Kasumi-1 (cell line): ENCODE measurements around the gene CD99.

Experiments
- DNase-seq, 2 experiments: peaks; one replicate each; lab custom pipeline; 2025; lab: John Stamatoyannopoulos, UW

Gene CD99

GRCh38 chrX:2676794-2677675, 14.1 kb upstream of the CD99 start:
- DNase-seq, result no peak

- DNase-seq, result no peak
Observed at GRCh38 chrX:2677764-2678163, 13.3 kb upstream of the CD99 start.

- no peak for DNase-seq
Observed at GRCh38 chrX:2678583-2678982, 12.5 kb upstream of the CD99 start.

DNA sequence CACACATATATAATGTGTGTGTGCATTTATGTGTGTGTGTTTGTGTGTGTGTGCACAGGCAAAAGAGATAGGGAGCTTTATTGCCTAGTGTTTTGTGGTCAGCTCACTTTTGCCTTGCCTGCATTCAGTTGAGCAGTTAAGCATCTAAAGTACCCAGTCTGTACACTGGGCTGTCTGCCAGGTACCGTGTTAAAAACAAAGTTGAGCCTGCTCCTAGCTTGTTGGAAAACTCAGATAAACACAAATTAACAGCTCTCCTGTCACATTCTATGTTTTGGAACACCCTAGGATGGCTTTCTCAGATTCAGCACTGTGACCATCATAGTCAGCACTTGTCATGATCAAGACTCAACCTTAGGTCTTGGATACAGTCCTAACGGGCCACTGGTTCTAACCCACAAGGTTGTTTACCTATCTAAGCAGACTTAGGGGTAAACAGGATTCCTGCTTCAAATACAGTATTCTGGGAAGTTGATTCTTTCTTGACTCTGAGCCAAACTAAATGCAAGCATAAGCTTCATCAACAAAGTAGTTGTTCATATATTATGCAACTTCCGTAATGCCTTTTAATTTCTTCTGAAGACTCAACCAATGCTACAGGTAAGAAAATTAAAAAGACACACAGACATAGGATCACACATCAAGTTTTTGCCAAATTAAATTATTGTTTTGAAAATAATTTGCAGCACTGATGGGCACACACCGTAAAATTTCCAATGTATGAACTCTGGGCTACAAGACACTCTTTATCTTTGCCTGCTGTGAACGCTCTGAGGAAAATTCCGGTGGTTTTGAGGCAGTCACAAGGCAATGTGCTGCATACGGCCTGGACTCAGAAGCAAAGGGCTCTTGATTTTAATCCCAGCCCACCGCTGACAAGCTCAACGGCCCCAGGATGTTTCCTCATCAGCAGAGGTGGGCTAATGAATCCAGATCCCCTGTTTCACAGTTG, 11.3 kb upstream of the CD99 start:
- no peak for DNase-seq

DNA sequence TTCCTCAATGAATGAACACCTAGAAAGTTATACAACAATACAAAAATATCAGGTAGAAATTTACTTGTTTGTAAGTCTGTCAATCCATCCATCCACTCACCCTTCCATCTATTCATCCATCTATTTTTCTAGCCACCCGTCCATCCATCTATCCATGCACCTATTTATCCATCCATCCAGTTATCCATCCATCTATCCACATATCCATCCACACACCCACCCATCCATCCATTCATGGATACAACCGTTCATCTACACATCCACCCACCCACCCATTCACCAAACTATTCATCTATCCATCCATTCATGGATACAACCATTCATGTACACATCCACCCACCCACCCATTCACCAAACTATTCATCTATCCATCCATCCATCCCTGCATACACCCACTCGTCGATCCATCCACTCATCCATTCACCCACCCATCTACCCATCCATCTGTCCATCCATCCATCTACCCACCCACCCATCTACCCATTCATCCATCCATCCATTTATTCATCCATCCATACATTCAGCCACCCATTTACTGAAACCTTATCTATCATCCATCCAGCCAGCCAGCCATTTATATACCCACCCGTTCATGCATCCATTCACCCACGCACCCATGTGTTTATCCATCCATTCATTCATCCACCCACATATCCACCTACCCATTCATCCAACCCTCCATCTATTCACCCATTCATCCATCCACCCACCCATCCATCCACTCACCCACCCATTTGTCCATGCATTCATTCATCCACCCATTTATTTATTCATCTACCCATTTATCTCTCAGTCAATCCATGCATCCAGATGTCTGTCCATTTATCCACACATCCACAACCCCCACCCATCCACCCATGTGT, 10.4 kb upstream of the CD99 start:
- no peak for DNase-seq

- no peak for DNase-seq
Observed at GRCh38 chrX:2682565-2683177, 8.4 kb upstream of the CD99 start.

- DNase-seq, result no peak
Observed at GRCh38 chrX:2684256-2684655, 6.8 kb upstream of the CD99 start.

DNA sequence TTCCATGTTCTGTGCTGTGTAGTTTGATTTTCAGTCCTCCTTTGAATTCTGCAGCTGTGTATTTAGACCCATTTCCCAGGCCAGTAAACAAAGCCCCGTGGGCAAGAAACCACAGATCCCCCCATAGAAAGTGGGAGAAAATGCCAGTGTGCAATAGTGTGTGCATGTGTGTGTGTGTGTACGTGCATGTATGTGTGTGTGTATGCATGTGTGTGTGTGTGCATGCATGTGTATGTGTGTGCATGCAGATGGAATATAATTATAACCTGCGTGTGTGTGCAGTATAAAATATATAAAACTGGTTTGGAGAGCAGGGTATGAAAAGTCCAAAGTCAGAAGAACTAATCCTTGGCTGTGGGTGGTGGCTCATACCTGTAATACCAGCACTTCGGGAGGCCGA, 5.2 kb upstream of the CD99 start:
- DNase-seq, result no peak

GRCh38 chrX:2689773-2690666, 1.1 kb upstream of the CD99 start:
- DNase-seq, result no peak

DNA sequence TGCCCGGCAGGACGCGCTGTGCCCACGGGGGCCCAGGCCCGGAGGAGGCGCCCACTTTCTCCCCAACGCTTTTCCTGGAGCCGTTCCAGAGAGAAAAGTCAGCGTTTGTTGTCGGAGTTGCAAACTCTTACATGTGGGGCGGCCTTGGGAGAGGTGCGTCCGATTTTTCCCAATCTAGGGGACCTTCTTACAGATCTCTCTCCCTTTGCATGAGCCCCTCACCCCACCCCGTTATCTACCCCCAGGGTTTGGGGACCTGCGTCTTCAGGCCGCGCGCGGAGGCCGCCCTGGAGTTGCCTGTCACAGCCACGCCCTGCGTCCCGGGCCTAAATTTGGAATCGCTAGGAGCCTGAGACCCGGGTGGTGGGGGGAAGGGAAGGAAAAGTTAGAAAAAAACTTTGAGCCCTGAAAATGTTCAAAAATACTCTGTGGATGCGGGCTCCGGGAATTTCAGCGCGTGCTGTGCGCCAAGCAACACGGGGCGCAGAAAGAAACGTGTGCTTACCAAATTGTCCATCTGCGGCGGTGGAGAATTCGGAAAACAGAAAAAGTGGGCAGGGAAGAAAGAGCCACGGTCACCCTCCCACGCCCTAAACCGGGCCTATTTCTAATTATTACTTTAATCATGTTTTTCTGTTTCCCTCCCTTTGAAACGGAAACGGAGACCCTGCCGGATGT, 587 bp downstream of the CD99 start:
- no peak for DNase-seq

GRCh38 chrX:2692221-2693112, 1.4 kb downstream of the CD99 start:
- DNase-seq, result no peak

DNA sequence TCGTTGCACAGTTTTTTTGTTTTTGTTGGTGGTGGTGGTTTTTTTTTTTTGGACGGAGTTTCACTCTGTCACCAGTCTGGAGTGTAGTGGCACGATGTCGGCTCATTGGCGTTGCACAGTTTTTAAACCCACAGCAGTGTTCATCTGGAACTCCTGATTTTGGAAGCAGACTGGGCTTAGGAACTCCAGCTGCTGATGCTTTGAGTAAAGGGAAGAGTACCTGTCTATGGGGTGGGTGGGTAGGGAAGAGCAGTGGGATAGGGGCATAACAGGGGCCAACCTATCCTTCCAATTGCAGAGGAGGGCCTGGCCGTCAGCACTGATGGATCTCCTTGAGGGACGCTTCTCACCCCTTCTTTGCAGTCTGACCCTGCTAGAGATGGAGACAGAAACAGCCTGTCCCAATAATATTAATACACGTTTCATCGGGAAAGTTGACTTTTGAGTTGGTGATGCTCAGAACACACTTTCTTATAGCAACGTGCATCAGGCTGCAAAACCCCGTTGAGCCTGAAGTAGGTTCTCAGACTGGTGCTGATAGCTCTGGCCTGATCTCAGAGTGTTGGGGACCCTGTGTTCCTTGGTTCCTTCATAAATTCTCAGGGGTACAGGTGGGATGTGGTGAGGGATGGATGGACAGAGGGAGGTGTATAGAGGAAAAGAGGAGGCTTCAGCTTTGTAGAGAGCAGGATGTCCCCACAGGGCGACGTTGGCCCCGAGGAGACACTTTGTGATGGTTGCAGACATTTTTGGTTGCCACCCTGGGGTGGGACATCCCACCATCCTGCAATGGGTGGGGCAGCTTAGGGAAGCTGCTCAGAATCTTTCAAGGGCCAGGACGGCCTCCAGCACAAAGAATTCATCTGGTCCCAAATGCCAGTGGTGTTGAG, 2.3 kb downstream of the CD99 start:
- no peak for DNase-seq

GRCh38 chrX:2694914-2695267, 3.8 kb downstream of the CD99 start:
- DNase-seq, result no peak

DNA sequence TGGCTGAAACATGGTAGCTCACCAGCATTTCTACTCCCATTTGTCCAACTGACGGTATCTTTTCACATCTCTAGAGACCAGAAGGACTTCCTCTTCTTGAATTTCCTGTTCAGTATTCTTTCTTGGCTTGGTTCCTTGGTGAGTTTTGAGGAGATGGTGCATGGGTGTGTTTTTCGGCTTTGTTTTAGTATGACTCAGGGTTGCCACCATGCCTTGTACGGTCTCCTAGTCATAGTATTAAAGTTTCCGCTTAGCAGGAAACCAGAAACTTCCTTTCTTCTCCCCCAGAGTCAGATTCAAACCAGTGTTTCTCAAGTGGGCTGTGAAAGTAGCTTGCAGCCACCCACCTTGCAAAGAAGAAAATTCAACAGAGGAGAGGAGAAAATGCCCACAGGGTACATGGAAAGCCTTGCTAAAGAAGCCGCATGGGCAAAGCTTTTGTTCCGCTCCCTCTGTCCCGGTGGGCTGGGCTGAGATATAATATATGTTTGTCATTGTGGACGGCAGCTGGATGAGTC, 5.7 kb downstream of the CD99 start:
- DNase-seq, result no peak

DNA sequence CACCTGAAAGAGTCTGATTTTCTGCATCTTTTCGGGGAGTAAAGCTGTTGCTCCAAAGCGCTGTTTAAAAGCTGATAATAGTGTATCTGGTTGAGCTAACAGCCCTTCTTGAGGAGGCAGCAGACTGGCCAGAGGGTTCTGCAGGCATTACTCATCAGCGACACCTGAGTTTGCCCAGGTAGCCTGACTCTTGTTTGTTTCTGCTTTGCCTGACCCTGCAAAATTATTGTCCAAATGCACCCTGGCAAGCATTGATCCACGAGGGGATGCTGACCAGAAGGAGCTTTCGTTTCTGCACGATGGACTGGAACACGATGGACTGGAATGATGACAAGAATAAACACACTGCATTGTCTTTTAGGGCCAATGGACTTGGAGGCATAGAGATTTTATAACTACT, 6.2 kb downstream of the CD99 start:
- DNase-seq, result no peak

- no peak for DNase-seq
Observed at GRCh38 chrX:2697741-2698299, 6.7 kb downstream of the CD99 start.

- DNase-seq, result no peak
Observed at GRCh38 chrX:2698604-2699003, 7.5 kb downstream of the CD99 start.
